Measurements from ENCODE around the gene WTAP.
"Not testable (repeated sequence)": the region's sequence is repeated elsewhere in the genome, so short reads cannot be mapped to it uniquely, and the experiment has no call there.

Gene WTAP

GRCh38 chr6:159716247-159717096 lies 10.8 kb upstream of the WTAP start:
- Histone ChIP-seq H3K36me3 (no peaks in the 10 kb centered on the region), H3K9me3 (no peaks in the 10 kb centered on the region), H3K4me1 (no peaks in the 10 kb centered on the region), H3K27me3 (no peaks in the 10 kb centered on the region), H3K4me3 (ENCODE audit: low read depth, low read length) (no peak overlapping the region)
- no peak for DNase-seq
- TF ChIP-seq CTCF (IDR thresholded peaks at IDR 0.05; ENCODE audit: low read depth, low read length): no peak

GRCh38 chr6:159718634-159719033 lies 8.7 kb upstream of the WTAP start:
- Histone ChIP-seq H3K4me1 (no peaks in the 10 kb centered on the region), H3K36me3 (no peaks in the 10 kb centered on the region), H3K4me3 (ENCODE audit: low read depth, low read length) (no peak overlapping the region), H3K27me3 (no peaks in the 10 kb centered on the region), H3K9me3 (no peaks in the 10 kb centered on the region)
- DNase-seq: no peak
- TF ChIP-seq CTCF (IDR thresholded peaks at IDR 0.05; ENCODE audit: low read depth, low read length): no peak

- no peaks in the 10 kb centered on the region for H3K36me3 ChIP-seq
- TF ChIP-seq CTCF (IDR thresholded peaks at IDR 0.05; ENCODE audit: low read depth, low read length): no peak
- H3K4me3 ChIP-seq (ENCODE audit: low read depth, low read length): no peak overlapping the region
- no peaks in the 10 kb centered on the region for H3K27me3 ChIP-seq
- H3K9me3 ChIP-seq: no peaks in the 10 kb centered on the region
- no peak for DNase-seq
- no peaks in the 10 kb centered on the region for H3K4me1 ChIP-seq
Measured at GRCh38 chr6:159719287-159719686, 8.0 kb upstream of the WTAP start.

GRCh38 chr6:159720708-159721107 lies 6.6 kb upstream of the WTAP start:
- Histone ChIP-seq H3K36me3 (no peaks in the 10 kb centered on the region), H3K4me1 (no peaks in the 10 kb centered on the region), H3K4me3 (ENCODE audit: low read depth, low read length) (no peak overlapping the region), H3K27me3 (no peaks in the 10 kb centered on the region), H3K9me3 (no peaks in the 10 kb centered on the region)
- peak; percentile 34 for TF ChIP-seq CTCF (IDR thresholded peaks at IDR 0.05; ENCODE audit: low read depth, low read length)
- no peak for DNase-seq

- not testable (repeated sequence) for DNase-seq; H3K9me3 ChIP-seq; H3K27me3 ChIP-seq; H3K36me3 ChIP-seq; H3K4me1 ChIP-seq; H3K4me3 ChIP-seq (ENCODE audit: low read depth, low read length)
Measured at GRCh38 chr6:159721981-159722380, 5.3 kb upstream of the WTAP start.

- H3K27me3 ChIP-seq: no peaks in the 10 kb centered on the region
- H3K4me3 ChIP-seq (ENCODE audit: low read depth, low read length): no peak overlapping the region
- no peak for TF ChIP-seq CTCF (IDR thresholded peaks at IDR 0.05; ENCODE audit: low read depth, low read length)
- no peaks in the 10 kb centered on the region for H3K4me1 ChIP-seq
- H3K36me3 ChIP-seq: peaks cover 3% of the 10 kb centered on the region
- no peaks in the 10 kb centered on the region for H3K9me3 ChIP-seq
- no peak for DNase-seq
Measured at GRCh38 chr6:159722655-159723054, 4.7 kb upstream of the WTAP start.

Measured in BE2C (cell line).